Peyer's patch (tissue), 4 donors: ENCODE measurements around the gene NAB1. TPM values are rescaled to one million over a fixed set of nuclear protein-coding genes. Genes with fewer than 3 reads are reported as not detected.

Source experiments
- DNase-seq, 3 donors: peaks; one replicate each; pipeline ENCODE4 v3.0.0-alpha.2; 2017 to 2019
- H3K27ac ChIP-seq, 4 donors: fragments of 200-600 bp; sonication (generic); one replicate each; pipeline ENCODE4 v1.5.1; 2016 to 2019
- H3K27me3 ChIP-seq, 2 donors: fragments of 200-600 bp; sonication (generic); one replicate each; pipeline ENCODE4 v1.5.1; 2019
- H3K36me3 ChIP-seq, 3 donors: fragments of 200-600 bp; sonication (generic); one replicate each; pipeline ENCODE4 v1.5.1; 2016 to 2019
- H3K4me1 ChIP-seq, 4 donors: fragments of 200-600 bp; sonication (generic); one replicate each; pipeline ENCODE4 v1.5.1; 2016 to 2019
- H3K4me3 ChIP-seq, 4 donors: fragments of 200-600 bp; sonication (generic); 1 replicate in 3 of 4; 2 replicates in 1 of 4; pipeline ENCODE4 v1.5.1; 2016 to 2019; ENCODE audit warnings: mild to moderate bottlenecking in 1 of 4
- H3K9me3 ChIP-seq, 4 donors: fragments of 200-600 bp; sonication (generic); one replicate each; pipeline ENCODE4 v1.5.1; 2016 to 2019; ENCODE audit warnings: mild to moderate bottlenecking in 1 of 4
- CTCF ChIP-seq, 6 experiments: fragments of 450-650 bp in 4 of 6; fragments of 200-600 bp in 2 of 6; sonication (generic) in 1 of 6; IDR thresholded peaks; one replicate each; pipeline ENCODE4 v1.5.1; 2017 to 2019; ENCODE audit warnings: antibody characterized with exemption in 6 of 6, mild to moderate bottlenecking in 3 of 6, moderate library complexity in 1 of 6
- POLR2A ChIP-seq, 2 donors: fragments of 450-650 bp; IDR thresholded peaks; one replicate each; pipeline ENCODE4 v1.5.1; 2017; ENCODE audit warnings: antibody characterized with exemption in 2 of 2, mild to moderate bottlenecking in 2 of 2, moderate library complexity in 2 of 2
- total RNA-seq, 4 donors: library from RNA; depleted of rRNA; stranded (reverse); fragments of >200 nt; gene quantifications; one replicate each; pipeline ENCODE4 v1.1.0, GENCODE V29; 2016

NAB1 gene
- total RNA-seq, 4 donors from 2014 or later = 23.1 to 86.6 (median 31.3) TPM

- DNase-seq = no peak
- Histone ChIP-seq H3K27me3 (no peaks in the 10 kb centered on the region), H3K4me3 (no peak overlapping the region), H3K36me3 (no peaks in the 10 kb centered on the region), H3K9me3 (no peaks in the 10 kb centered on the region), H3K4me1 (no peaks in the 10 kb centered on the region), H3K27ac (no peak overlapping the region)
- TF ChIP-seq POLR2A (IDR thresholded peaks at IDR 0.05) (no peak), CTCF (IDR thresholded peaks at IDR 0.05) (no peak)
Measured at GRCh38 chr2:190713471-190713870, 64.6 kb downstream of the NAB1 start.

GRCh38 chr2:190714958-190715357, 66.1 kb downstream of the NAB1 start:
- DNase-seq = no peak
- Histone ChIP-seq H3K4me1 (no peaks in the 10 kb centered on the region), H3K27ac (no peak overlapping the region), H3K36me3 (no peaks in the 10 kb centered on the region), H3K27me3 (no peaks in the 10 kb centered on the region), H3K9me3 (no peaks in the 10 kb centered on the region), H3K4me3 (no peak overlapping the region)
- TF ChIP-seq CTCF (IDR thresholded peaks at IDR 0.05) (no peak), POLR2A (IDR thresholded peaks at IDR 0.05) (no peak)

GRCh38 chr2:190716176-190716807, 67.4 kb downstream of the NAB1 start:
- Histone ChIP-seq H3K4me3 (no peak overlapping the region), H3K27ac (no peak overlapping the region), H3K27me3 (no peaks in the 10 kb centered on the region), H3K4me1 (no peaks in the 10 kb centered on the region), H3K9me3 (no peaks in the 10 kb centered on the region), H3K36me3 (no peaks in the 10 kb centered on the region)
- DNase-seq = no peak
- no peak for TF ChIP-seq POLR2A (IDR thresholded peaks at IDR 0.05)

- no peak overlapping the region for H3K27ac ChIP-seq
- no peaks in the 10 kb centered on the region for H3K9me3 ChIP-seq
- no peak for DNase-seq
- no peaks in the 10 kb centered on the region for H3K27me3 ChIP-seq
- no peaks in the 10 kb centered on the region for H3K4me1 ChIP-seq
- TF ChIP-seq POLR2A (IDR thresholded peaks at IDR 0.05) = no peak
- no peak for TF ChIP-seq CTCF (IDR thresholded peaks at IDR 0.05)
- H3K36me3 ChIP-seq = no peaks in the 10 kb centered on the region
- no peak overlapping the region for H3K4me3 ChIP-seq
Measured at GRCh38 chr2:190717306-190717705, 68.4 kb downstream of the NAB1 start.

GRCh38 chr2:190717764-190718651, 69.1 kb downstream of the NAB1 start:
- Histone ChIP-seq H3K27ac (no peak overlapping the region), H3K4me1 (no peaks in the 10 kb centered on the region), H3K36me3 (no peaks in the 10 kb centered on the region), H3K27me3 (no peaks in the 10 kb centered on the region), H3K9me3 (no peaks in the 10 kb centered on the region), H3K4me3 (no peak overlapping the region)
- DNase-seq = no peak
- TF ChIP-seq CTCF (IDR thresholded peaks at IDR 0.05) = no peak
- no peak for TF ChIP-seq POLR2A (IDR thresholded peaks at IDR 0.05)
